ENCODE results near the gene NIP7. TPM values are rescaled to one million over a fixed set of nuclear protein-coding genes. Genes with fewer than 3 reads are reported as not detected.

Gene NIP7
- total and polyA plus RNA-seq, 2 experiments from 2014 or later = 30.4 to 47.4 TPM

DNA sequence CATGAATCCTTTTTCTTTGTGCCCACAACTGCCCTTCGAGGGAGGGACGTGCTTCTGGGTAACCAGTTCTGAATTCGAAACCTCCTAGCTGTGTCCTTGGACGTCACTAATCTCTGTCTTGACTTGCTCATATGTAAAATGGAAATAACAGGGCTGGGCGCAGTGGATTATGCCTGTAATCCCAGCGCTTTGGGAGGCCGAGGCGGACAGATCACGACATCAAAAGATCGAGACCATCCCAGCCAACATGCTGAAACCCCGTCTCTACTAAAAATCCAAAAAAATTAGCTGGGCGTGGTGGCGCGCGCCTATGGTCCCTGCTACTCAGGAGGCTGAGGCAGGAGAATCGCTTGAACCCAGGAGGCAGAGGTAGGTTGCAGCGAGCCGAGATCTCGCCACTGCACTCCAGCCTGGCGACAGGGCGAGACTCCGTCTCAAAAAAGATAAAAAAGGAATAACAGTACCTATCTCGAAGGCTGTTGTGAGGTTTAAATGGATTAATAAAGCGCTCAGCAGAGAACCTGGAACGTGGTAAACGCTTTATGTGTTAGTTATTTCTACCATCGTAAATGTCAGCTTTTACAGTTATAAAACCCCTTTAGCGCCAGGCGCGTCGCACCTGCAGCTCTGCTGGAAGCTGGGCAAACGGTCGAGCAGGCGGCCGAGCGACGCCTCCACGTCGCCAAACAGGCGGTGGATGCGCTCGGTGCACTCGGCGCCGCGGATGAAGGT, 849 bp upstream of the NIP7 start:
- peaks cover 32% of the 10 kb centered on the region; the same call in 1 of the 2 replicates for H3F3A ChIP-seq (replicated peaks; ENCODE audit: low read depth)
- H3K4me2 ChIP-seq = peak overlapping the region; percentile 92
- ATAC-seq (no peak), DNase-seq (ENCODE audit: low spot score) (no peak)
- peaks cover 55% of the 10 kb centered on the region for H3K79me2 ChIP-seq (replicated peaks; ENCODE audit: insufficient read depth)
- H4K20me1 ChIP-seq (replicated peaks; ENCODE audit: insufficient read depth) = peaks cover 15% of the 10 kb centered on the region; the same call in 1 of the 2 replicates
- peaks cover 15% of the 10 kb centered on the region; the same call in 1 of the 2 replicates for H3K4me1 ChIP-seq (ENCODE audit: insufficient read depth)
- TF ChIP-seq EZH2phosphoT487 (IDR thresholded peaks at IDR 0.05; ENCODE audit: unreplicated experiment) = no peak
- TF ChIP-seq JUNB (IDR thresholded peaks at IDR 0.05; ENCODE audit: unreplicated experiment) = no peak
- no peak for TF ChIP-seq POLR2AphosphoS5 (IDR thresholded peaks at IDR 0.05; ENCODE audit: low read depth)
- TF ChIP-seq, protein P1, sequence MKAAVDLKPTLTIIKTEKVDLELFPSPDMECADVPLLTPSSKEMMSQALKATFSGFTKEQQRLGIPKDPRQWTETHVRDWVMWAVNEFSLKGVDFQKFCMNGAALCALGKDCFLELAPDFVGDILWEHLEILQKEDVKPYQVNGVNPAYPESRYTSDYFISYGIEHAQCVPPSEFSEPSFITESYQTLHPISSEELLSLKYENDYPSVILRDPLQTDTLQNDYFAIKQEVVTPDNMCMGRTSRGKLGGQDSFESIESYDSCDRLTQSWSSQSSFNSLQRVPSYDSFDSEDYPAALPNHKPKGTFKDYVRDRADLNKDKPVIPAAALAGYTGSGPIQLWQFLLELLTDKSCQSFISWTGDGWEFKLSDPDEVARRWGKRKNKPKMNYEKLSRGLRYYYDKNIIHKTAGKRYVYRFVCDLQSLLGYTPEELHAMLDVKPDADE (IDR thresholded peaks at IDR 0.05) = no peak
- peaks cover 17% of the 10 kb centered on the region for H3K27me3 Mint-ChIP-seq (ENCODE audit: insufficient read depth, low read depth, poor library complexity)
- H3K27me3 ChIP-seq (ENCODE audit: insufficient read depth) = no peaks in the 10 kb centered on the region
- H3K4me1 Mint-ChIP-seq = peaks cover 22% of the 10 kb centered on the region
- H3K4me3 Mint-ChIP-seq = peak overlapping the region; percentile 99
- peak overlapping the region; percentile 99 for H3K4me3 ChIP-seq
- peak overlapping the region; percentile 88 for H3K27ac Mint-ChIP-seq
- H3K27ac ChIP-seq (ENCODE audit: low read depth) = peak overlapping the region; percentile 67
- H3K36me3 Mint-ChIP-seq (ENCODE audit: low read depth) = peaks cover 82% of the 10 kb centered on the region
- H3K9me2 ChIP-seq (ENCODE audit: insufficient read depth) = no peaks in the 10 kb centered on the region
- no peaks in the 10 kb centered on the region; the same call in 2 of the 3 replicates for H3K9me3 Mint-ChIP-seq
- H3K36me3 ChIP-seq (ENCODE audit: insufficient read depth) = peaks cover 47% of the 10 kb centered on the region
- H2AFZ ChIP-seq = peak overlapping the region; percentile 73

DNA sequence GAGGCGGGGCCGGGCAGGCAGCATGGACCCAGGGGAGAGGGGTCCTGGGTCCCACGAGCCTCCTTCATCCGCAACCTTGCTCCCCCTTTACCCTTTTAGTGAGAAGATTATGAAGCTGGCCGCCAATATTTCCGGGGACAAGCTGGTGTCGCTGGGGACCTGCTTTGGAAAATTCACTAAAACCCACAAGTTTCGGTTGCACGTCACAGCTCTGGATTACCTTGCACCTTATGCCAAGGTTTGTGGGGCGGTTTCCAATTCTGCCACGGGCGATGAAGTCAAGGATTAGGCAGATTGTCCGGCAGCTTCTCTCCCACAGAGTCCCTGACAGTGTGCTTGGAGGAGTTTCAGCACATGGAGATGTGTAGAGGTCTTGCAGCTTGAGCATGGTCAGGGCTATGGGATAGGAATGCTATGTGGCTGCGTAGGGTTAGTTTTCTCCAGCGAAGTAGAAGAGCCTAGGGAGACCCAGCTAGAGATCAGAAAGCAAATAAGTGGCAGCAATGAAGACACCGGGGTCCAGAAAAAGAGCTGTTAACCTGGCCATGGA, 598 bp downstream of the NIP7 start:
- Histone ChIP-seq H3K4me1 (ENCODE audit: insufficient read depth) (peaks cover 15% of the 10 kb centered on the region; the same call in 1 of the 2 replicates), H3K79me2 (replicated peaks; ENCODE audit: insufficient read depth) (peaks cover 52% of the 10 kb centered on the region), H3K36me3 (ENCODE audit: insufficient read depth) (peaks cover 41% of the 10 kb centered on the region), H4K20me1 (replicated peaks; ENCODE audit: insufficient read depth) (0 out of 2 replicates have a peak, but pooled peaks cover 11% of the 10 kb centered on the region), H3K9me2 (ENCODE audit: insufficient read depth) (no peaks in the 10 kb centered on the region), H3K4me2 (peak overlapping the region; percentile 100), H3F3A (replicated peaks; ENCODE audit: low read depth) (peaks cover 32% of the 10 kb centered on the region; the same call in 1 of the 2 replicates), H3K27me3 (ENCODE audit: insufficient read depth) (no peaks in the 10 kb centered on the region), H3K4me3 (peak overlapping the region; percentile 99), H3K27ac (ENCODE audit: low read depth) (peak overlapping the region; percentile 92), H2AFZ (no peak overlapping the region)
- DNase-seq (ENCODE audit: low spot score) (no peak), ATAC-seq (no peak; the same call in 2 of the 3 replicates)
- peaks cover 77% of the 10 kb centered on the region for H3K36me3 Mint-ChIP-seq (ENCODE audit: low read depth)
- TF ChIP-seq POLR2AphosphoS5 (IDR thresholded peaks at IDR 0.05; ENCODE audit: low read depth) (no peak), ZNF331 (CRISPR knock-in tag; IDR thresholded peaks at IDR 0.05; ENCODE audit: low read depth) (no peak), NANOG (IDR thresholded peaks at IDR 0.05; ENCODE audit: borderline replicate concordance) (no peak), EZH2 (IDR thresholded peaks at IDR 0.05; ENCODE audit: low read depth, unreplicated experiment) (no peak), JUNB (IDR thresholded peaks at IDR 0.05; ENCODE audit: unreplicated experiment) (no peak), STAT1 (IDR thresholded peaks at IDR 0.05; ENCODE audit: unreplicated experiment) (no peak), CREB1 (CRISPR knock-in tag; IDR thresholded peaks at IDR 0.05; ENCODE audit: low read depth) (no peak), EZH2phosphoT487 (IDR thresholded peaks at IDR 0.05; ENCODE audit: unreplicated experiment) (no peak)
- TF ChIP-seq, protein P2, sequence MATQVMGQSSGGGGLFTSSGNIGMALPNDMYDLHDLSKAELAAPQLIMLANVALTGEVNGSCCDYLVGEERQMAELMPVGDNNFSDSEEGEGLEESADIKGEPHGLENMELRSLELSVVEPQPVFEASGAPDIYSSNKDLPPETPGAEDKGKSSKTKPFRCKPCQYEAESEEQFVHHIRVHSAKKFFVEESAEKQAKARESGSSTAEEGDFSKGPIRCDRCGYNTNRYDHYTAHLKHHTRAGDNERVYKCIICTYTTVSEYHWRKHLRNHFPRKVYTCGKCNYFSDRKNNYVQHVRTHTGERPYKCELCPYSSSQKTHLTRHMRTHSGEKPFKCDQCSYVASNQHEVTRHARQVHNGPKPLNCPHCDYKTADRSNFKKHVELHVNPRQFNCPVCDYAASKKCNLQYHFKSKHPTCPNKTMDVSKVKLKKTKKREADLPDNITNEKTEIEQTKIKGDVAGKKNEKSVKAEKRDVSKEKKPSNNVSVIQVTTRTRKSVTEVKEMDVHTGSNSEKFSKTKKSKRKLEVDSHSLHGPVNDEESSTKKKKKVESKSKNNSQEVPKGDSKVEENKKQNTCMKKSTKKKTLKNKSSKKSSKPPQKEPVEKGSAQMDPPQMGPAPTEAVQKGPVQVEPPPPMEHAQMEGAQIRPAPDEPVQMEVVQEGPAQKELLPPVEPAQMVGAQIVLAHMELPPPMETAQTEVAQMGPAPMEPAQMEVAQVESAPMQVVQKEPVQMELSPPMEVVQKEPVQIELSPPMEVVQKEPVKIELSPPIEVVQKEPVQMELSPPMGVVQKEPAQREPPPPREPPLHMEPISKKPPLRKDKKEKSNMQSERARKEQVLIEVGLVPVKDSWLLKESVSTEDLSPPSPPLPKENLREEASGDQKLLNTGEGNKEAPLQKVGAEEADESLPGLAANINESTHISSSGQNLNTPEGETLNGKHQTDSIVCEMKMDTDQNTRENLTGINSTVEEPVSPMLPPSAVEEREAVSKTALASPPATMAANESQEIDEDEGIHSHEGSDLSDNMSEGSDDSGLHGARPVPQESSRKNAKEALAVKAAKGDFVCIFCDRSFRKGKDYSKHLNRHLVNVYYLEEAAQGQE (IDR thresholded peaks at IDR 0.05; ENCODE audit: unreplicated experiment) = no peak
- TF ChIP-seq, protein P1 (IDR thresholded peaks at IDR 0.05) = no peak
- TF ChIP-seq, protein P3, sequence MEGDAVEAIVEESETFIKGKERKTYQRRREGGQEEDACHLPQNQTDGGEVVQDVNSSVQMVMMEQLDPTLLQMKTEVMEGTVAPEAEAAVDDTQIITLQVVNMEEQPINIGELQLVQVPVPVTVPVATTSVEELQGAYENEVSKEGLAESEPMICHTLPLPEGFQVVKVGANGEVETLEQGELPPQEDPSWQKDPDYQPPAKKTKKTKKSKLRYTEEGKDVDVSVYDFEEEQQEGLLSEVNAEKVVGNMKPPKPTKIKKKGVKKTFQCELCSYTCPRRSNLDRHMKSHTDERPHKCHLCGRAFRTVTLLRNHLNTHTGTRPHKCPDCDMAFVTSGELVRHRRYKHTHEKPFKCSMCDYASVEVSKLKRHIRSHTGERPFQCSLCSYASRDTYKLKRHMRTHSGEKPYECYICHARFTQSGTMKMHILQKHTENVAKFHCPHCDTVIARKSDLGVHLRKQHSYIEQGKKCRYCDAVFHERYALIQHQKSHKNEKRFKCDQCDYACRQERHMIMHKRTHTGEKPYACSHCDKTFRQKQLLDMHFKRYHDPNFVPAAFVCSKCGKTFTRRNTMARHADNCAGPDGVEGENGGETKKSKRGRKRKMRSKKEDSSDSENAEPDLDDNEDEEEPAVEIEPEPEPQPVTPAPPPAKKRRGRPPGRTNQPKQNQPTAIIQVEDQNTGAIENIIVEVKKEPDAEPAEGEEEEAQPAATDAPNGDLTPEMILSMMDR (conservative IDR thresholded peaks at IDR 0.05; ENCODE audit: low read depth in 2 of 2) = no peak
- H3K27ac Mint-ChIP-seq = peak overlapping the region; percentile 99
- H3K4me3 Mint-ChIP-seq = peak overlapping the region; percentile 99
- H3K4me1 Mint-ChIP-seq = peaks cover 22% of the 10 kb centered on the region
- peaks cover 13% of the 10 kb centered on the region for H3K27me3 Mint-ChIP-seq (ENCODE audit: insufficient read depth, low read depth, poor library complexity)
- no peaks in the 10 kb centered on the region; the same call in 2 of the 3 replicates for H3K9me3 Mint-ChIP-seq
